ENCODE measurements around the gene NRCAM.
A peak's percentile ranks its signal among the peaks of the same experiment; 100 is the strongest.

The NRCAM gene

GRCh38 chr7:108156897-108157605, 299.2 kb downstream of the NRCAM start:
- no peak for DNase-seq (ENCODE audit: low read depth in 2 of 2)

GRCh38 chr7:108152198-108152597, 304.0 kb downstream of the NRCAM start:
- DNase-seq (ENCODE audit: low read depth in 2 of 2): no peak

DNA sequence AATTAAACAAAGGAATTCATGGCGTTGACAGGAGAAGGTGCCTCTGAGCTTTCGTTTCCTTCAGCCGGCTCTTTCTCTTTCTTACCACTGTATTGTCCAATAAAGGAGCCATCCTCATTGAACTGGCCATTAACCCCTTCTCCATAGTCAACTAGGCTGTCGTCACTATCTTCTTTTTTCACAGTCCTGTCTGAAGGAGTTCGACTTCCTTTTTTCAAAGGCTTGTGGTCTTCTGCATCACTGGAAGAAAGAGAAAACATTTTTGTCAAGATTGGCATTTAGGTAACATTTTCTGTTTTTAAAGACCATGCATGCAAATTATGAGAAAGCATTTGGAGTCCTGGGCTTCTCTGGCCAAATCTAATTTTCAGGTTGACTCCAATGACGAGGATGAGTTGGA, 306.3 kb downstream of the NRCAM start:
- no peak for DNase-seq (ENCODE audit: low read depth in 2 of 2)

- DNase-seq (ENCODE audit: low read depth in 2 of 2): no peak
Measured at GRCh38 chr7:108149119-108149518, 307.1 kb downstream of the NRCAM start.

DNA sequence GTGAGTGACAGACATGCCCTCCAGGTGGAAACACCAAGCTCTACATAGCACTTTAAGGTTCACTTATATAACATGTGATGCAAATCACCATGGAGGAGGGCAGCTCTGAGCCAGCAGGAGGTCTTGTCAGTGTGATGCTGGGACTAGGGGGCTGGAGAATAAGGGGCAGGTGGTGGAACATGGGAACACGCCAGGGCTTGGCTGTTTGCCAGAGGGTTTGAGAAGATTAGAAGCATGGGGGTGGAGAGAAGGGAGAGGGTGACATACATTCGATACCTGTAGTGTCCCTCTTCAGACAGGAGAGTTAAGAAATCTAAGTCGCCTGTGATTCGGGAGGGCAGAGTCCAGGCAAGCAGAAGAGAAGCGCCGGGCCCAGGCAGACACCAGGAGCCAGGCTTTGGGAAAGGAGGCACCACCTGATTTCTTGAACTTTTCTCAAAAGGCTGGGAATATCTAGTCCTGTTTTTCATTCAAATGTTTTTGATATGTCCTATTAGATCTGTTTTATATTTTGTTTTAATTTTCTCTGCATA, 309.1 kb downstream of the NRCAM start:
- DNase-seq (ENCODE audit: low read depth in 2 of 2): no peak

DNA sequence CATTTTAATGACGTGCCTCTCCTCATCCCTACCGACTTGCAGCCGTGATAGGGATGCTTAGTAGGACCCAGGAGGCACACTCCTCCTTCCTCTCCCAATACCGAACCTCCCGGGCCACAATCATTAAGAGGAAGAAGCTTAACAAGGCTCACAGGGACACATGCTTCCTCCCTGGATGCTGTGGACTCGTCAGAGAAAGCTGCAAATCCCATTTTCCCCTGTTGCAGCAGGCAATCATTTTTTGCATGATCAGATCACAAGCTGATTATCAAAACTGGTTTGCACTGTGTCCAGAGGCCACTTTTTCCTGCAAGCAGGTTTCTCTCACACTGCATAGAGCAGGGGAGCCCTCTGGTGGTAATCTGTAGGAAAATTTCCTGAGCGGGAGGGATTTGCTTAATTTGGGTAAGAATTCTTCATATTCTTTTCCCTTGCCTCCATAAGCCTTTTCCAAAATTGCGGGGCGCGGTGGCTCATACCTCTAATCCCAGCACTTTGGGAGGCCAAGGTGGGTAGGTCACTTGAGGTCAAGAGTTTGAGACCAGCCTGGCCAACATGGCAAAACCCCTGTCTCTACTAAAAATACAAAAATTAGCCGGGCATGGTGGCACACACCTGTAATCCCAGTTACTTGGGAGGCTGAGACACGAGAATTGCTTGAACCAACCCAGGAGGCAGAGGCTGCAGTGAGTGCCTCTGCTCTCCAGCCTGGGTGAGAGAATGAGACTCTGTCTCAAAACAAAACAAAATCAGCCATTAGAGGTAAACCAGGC, 310.0 kb downstream of the NRCAM start:
- DNase-seq (ENCODE audit: low read depth in 2 of 2): peak; percentile 14 to 30

DNA sequence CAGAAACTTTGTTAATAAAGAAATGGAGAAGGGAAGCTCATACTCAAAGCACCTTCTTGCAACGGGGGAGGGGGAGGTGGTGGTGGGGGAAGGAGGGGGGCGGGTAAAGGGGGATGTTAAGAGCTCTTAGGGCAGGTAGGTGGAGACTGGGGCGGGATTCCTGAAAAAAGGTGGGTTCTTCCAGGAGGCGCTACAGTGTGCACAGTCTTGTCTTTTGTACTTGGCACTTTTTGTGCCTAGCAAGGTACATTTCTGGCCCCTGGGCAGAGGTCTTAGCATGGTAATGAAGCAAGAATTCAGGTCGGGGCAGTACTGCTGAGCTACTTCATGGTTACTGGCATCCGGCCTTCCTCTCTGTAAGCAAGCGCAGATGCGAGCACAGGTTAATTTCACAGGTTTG, 310.8 kb downstream of the NRCAM start:
- DNase-seq (ENCODE audit: low read depth in 2 of 2): no peak

DNA sequence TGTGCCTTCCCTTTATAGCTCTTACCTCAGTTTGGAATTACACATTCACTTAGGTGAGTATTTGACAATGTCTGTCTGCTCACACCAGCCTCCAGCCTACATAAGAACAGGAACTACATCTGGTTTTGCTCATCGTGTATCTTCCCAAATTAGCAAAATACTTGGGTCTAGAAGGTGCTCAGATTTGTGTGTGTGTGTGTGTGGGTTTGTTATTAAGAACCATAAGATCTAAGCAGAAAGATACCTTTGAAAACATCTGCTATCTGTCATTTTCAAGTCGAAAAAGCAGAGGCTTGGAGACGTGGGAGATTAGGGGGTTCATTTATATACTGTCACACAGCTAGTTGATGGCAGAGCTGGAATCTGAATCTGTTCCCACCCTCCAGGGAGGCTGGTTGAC, 311.3 kb downstream of the NRCAM start:
- DNase-seq (ENCODE audit: low read depth in 2 of 2): no peak

GRCh38 chr7:108143658-108144420, 312.4 kb downstream of the NRCAM start:
- DNase-seq (ENCODE audit: low read depth in 2 of 2): no peak

DNA sequence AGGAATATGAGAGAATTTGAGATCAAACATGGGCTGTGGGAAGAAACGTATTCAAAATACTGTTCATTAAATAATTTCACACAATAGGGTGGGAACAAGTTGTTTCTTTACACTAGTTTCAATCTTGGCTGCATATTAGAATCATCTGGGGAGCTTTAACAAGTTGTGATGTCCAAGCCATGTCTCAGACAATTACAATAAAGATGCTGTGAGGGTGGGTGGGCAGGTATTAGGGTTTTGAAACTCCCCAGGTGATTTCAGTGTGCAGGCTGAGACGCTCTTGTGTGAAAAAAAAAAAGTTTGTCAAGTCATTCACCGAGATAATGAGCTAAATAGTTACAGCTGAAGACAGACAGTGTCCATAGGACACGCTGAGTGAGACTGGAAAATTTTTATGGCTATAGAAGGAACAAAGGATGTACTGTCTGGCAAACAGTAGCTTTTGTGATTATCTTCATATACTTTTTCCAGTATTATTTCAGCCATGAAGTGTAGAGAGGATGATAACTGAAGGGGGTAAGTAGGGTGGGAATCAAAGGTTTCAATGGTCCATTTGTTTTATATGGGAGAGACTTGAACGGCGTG, 313.5 kb downstream of the NRCAM start:
- no peak for DNase-seq (ENCODE audit: low read depth in 2 of 2)

GRCh38 chr7:108142180-108142579, 314.1 kb downstream of the NRCAM start:
- no peak for DNase-seq (ENCODE audit: low read depth in 2 of 2)

DNA sequence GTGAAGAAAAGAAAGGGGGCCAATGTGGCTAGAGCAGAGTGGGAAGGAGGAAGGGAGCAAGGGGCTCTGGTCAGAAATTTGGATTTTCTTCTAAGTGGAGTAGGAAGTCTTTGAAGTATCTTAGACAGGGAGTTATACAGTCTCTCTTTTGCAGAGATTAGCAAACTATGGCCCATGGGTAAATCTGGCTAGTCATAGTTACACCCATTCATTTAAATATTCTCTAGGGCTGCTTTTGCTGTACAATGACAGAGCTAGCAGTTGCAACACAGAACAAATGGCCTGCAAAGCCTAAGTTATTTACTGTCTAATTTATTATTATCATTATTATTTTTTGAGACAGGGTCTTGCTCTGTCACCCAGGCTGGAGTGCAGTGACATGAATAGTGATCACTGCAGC, 315.6 kb downstream of the NRCAM start:
- DNase-seq (ENCODE audit: low read depth in 2 of 2): no peak

DNA sequence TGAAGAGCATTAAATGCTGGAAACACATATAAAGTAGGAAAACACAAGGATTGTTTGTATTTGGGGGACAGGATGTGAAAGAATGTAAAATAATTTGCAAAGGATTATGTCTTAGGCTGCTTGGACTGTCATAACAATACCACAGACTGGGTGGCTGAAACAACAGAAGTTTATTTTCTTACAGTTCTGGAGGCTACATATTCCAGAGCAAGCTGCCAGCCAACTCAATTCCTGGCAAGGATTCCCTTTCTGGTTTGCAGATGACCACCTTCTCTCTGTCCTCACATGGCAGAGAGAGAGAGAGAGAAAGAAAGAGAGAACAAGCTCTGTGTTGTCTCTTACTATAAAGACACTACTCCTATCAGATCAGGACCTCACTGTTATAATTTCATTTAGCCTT, 317.3 kb downstream of the NRCAM start:
- no peak for DNase-seq (ENCODE audit: low read depth in 2 of 2)

- no peak for DNase-seq (ENCODE audit: low read depth in 2 of 2)
Measured at GRCh38 chr7:108137993-108138392, 318.2 kb downstream of the NRCAM start.

- no peak for DNase-seq (ENCODE audit: low read depth in 2 of 2)
Measured at GRCh38 chr7:108137040-108137439, 319.2 kb downstream of the NRCAM start.

DNA sequence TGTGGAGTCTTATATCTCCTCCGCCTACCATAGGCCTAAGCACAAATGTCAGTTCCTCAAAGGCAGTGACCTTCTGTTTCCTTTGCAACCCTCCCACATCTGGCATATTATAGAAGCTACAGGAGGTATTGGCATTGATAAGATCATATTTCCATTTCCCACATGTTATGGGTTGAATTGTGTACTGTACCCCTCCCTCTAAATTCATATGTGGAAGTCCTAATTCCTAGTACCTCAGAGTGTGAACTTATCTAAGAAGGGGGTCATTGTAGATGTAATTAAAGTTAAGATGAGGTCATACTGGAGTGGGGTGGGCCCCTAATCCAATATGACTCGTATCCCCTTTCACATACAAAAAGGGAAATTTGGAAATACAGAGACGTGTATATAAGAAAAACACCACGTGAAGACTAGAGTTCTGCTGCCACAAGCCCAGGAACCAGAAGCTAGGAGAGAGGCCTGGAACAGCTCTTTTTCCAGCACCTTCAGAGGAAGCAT, 320.0 kb downstream of the NRCAM start:
- DNase-seq (ENCODE audit: low read depth in 2 of 2): no peak

DNA sequence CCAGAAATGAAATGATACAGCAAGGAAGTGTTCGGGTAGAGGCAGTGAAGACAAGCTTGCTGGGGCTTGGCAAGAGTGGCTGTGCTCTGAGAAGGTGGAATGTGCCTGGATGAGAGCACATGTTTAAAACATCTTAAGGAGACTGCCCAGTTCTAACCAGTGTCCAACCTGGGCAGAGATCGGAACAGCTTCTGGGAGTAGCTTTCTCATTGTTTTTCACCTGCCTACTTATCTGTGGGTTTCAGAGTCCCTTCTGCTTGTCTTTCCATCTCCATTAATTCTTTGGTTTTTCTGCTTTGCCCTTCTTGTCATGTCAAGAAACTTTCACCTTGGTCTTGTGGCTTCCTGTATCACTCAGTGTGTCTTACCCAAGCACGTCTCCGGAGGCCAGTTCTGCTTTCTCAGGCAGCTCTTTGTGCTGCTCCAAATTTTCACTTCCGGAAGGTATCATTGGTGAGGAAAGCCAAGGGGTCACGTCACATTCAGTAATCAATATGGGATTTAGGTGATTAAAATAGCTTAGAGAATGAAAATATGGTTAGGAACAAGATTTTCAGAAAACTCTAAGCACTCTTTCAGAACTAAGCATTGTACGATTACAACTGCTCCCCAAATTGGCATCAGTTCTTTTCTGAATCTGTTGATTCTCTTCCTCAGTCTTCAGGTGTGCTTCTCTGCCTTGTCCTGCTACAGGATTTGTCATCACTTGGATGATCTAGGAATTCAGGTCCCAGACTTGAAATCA, 320.6 kb downstream of the NRCAM start:
- DNase-seq (ENCODE audit: low read depth in 2 of 2): no peak

GRCh38 chr7:108134486-108134885, 321.8 kb downstream of the NRCAM start:
- no peak for DNase-seq (ENCODE audit: low read depth in 2 of 2)

DNA sequence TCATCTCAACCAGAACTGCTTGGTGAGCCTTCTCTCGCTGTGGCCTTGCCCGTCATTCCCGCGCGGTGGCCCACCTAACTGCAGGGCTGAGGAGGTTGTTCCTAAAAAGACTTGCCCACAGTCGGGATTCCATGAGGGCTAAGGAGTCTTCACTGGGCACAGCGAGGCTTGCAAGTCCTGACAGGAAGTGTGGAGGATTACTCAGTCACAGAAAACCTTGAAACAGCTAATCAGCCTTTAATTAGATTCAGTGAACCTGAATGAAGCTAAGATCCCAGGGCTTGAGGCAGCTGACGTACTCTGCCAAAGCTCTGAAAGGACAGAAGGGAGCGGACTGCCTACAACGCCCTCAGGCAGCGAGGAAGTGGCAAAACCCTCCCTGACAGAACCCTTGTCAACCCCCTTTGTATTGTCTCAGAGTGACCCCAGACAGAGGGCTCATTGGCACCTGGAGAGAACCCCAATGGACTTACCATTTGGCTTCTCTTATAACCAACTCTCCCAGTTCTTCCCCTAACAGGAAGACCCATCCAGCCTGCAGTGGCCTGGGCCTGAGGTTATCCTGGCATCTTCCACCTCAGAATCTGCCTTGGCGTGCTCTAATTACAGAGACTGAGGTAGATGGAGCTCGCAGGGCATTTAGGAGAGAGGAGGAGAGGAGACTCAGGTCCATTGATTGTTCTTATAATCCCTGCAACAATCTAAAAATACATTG, 323.5 kb downstream of the NRCAM start:
- DNase-seq (ENCODE audit: low read depth in 2 of 2): no peak

GRCh38 chr7:108130261-108130660, 326.0 kb downstream of the NRCAM start, which contains the start of gene LAMB4:
TSS of gene LAMB4 (minus strand) at chr7:108130361. CDS start at chr7:108123164, 7,197 bp downstream.
- DNase-seq (ENCODE audit: low read depth in 2 of 2): no peak
